HG03432 (cell line): ENCODE data around the gene TMEM59L.
A peak's percentile ranks its signal among the peaks of the same experiment; 100 is the strongest.
"Not testable (repeated sequence)": the region's sequence is repeated elsewhere in the genome, so short reads cannot be mapped to it uniquely, and the experiment has no call there.

Experiments
- ATAC-seq: cut with Tn5 transposase; IDR thresholded peaks from one replicate; pipeline ENCODE4 v1.9.1; 2021; ENCODE audit warnings: mild to moderate bottlenecking, moderate library complexity; ENCODE audit not compliant: unreplicated experiment

Gene TMEM59L

DNA sequence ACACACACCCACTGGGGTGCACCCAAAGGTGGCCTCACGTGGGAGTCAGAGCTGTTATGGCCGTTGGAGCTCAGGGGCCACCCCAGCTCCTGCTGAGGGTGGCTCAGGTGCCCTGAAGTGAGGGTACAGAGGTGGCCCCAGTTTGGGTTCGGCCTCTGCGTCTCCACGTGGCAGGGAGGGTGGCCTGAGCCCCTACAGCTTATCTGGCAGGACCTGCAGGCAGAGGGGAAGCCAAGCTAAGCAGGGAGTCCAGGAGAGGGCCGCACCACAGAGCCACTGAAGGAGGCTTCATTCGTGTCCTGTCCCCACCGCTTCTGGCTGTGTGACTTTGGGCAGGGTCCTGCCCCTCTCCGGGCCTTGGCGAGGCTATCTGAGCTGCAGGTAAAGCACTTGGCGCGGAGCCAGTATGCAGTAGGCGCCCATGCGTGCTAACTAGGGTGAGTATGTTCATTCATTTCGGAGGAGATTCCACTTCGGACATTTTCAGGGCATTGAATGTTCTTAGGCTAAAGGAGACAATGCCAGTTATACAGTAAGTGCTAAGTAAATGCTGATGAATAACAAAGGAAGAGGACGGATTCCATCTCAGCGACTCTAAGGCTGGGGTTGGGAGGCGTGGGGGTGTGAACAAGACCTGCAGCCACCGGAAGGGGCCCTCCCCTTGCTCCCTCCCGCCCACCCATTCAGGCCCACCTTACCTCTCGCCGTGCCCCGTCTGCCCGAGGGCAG, 19.1 kb upstream of the TMEM59L start:
- ATAC-seq, result no peak

- ATAC-seq, result peak; percentile 64
Measured at GRCh38 chr19:18594096-18594823, 18.4 kb upstream of the TMEM59L start.

GRCh38 chr19:18594824-18595373, 17.8 kb upstream of the TMEM59L start:
- ATAC-seq, result no peak

DNA sequence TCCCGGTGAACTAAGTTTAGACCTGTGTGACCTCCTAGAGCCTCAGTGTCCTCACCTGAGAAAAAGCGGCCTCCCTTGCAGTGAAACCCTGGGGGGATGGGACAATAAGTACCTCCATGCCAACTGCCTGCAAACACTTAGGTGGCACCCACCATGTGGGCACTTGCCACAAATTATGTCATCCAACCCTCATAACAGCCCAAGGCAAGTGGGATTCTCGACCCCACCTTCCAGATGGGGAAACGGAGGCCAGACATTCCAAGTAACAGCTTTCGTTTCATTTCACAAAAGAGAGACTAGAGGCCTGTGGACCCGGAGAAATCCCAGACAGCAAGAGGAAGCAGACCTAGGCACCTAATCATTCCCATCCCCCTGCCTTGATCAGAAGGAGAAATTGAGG, 17.2 kb upstream of the TMEM59L start:
- no peak for ATAC-seq

DNA sequence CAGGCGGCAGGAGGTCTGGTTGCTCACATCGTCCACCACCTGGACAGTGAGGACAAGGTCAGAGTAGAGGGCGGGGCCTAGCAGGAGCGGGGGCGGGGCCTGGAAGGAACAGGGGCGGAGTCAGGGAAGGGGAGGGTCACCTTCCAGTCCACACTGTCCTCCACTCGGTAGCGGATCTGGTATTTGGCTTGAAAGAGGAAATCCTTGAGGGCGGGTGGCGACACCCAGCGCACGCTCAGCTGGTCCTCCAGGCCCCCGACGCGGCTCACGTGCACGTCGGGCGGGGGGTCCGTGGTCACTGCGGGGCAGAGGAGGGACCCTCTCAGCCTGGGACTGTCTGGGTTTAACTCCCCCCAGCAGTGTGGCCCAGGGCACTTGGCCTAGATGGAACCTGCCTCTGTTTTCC, 15.9 kb upstream of the TMEM59L start:
- ATAC-seq, result no peak

DNA sequence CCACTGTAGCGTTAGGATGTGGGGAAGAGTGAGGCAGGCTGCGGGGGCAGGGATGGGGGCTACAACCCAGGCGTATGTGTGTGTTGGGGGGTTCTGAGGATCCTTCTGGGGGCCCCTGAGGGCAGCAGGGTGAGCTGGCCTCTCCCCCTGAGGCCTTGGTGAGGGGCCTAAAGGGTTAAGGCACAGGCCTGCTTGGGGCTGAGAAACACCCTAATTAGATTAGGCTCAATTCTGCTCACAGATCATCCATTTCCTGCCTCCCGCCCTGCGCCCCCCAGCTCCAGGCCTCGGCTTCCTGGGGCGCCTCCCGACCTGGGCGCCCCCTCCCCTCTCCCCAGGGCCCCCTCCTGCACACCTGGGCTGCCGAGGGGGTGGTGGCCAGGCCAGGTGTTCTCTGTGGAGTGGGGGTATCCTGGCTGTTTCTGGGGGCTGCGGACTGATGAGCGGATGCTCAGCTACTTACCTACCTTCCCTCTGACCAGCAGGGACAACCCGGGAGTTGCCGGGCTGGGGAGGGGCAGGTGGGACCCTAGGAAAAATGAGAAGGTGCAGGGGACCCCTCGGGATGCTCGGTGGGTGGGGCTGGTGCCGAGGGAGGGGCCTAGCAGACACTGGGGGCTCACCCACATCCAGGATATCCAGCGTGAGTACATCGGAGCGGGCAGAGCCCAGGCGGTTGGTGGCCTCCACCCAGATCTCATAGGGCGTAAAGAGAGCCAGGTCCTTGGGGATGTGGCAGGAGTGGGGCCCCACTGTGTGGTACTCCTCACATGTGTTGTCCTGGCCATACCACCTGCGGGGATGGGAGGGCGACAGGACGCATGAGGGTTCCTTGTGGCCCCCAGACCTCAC, 14.6 kb upstream of the TMEM59L start:
- ATAC-seq, result no peak

- no peak for ATAC-seq
Measured at GRCh38 chr19:18599485-18599884, 13.2 kb upstream of the TMEM59L start.

GRCh38 chr19:18600692-18601397, 11.8 kb upstream of the TMEM59L start:
- not testable (repeated sequence) for ATAC-seq

DNA sequence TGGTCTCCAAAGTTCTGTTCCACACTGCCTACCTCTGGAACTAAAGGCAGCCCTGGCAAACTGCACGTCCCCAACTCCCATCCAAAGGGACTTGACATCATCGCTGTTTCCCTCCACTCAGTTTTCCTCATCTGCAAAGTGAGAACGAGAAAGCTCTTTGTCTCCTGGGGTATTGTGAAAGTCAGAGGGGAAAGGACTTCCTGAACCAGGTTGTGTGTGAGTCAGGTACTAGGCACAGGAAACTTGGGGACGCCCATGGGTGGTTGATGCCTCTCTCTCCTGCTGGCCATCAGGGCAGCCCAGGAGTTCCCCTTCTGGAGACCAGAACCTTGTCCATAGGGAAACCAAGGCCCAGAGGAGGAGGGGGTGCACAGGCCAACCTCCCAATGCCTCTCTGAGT, 10.8 kb upstream of the TMEM59L start:
- no peak for ATAC-seq

DNA sequence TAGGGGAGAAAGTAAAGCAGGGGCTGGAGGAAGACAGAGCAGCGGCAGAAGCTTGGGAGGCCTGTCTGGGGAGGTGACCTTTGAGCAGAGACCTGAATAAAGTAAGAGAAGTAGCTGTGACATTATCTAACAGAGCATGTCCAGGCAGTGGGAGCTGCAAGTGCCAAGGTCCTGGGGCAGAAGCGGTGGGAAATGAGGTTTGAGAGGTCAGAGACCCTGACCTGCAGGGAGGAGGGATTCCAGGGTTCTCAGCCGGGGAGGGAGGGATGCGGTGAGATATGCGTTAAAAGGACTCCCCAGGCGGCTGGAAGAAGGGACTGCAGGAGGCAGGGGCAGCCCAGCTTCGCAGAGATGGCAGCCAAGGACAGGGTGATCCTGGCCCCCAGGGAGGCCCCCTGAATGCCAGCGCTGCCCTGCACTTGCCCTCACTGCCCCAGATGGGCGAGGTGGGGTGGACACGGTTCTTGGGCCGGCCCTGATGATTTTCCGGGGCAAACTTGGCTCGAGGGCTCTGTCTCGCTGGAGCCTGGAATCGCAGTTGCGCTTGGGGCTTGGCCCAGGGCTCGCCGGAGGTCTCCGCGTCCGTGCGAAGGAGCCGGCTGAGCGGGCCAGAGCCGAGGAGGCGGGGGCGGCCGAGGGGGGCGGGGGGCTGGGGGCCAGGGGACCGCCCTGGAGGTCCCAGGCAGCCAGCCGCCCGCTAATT, 9.3 kb upstream of the TMEM59L start:
- no peak for ATAC-seq

DNA sequence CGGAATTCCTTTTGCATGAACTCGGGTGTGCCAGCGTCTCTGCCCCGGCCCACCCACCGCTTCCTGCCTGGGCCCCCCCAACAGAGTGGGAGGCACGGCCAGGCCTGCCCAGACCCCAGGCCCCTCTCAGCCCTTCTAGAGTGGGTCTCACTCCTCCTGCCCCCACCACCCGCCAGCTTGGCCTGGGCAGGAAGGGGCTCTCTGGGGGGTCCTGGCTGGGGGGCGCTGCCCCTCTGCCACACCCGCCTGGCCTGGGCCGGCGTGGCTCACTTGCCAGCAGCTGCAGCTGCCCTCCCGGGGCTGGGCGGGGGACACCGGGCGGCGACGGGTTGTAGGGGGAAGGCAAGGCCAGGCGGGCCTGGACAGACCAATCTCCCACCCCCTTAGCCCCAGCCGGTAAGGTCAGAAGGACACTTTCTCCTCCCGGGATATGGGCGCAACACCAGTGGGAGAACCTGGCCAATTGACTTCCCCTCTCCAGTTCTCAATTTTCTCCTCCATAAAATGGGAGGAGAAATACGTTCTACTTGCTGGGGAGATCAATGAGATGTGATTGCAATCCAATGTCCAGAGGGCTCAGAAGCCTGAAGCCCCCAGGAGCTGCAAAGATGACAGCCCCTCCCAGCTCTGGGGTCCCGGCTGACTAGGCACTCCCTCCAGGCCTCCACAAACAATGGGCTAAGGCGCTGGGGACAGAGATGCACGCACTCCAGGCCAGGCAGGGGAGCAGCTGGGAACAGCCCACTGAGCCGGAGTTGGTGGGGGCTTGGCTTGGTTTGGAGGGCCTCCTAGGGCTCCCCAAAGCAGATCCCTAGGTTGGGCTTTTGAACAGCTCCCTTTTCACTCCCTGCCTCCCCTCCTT, 8.5 kb upstream of the TMEM59L start:
- no peak for ATAC-seq

DNA sequence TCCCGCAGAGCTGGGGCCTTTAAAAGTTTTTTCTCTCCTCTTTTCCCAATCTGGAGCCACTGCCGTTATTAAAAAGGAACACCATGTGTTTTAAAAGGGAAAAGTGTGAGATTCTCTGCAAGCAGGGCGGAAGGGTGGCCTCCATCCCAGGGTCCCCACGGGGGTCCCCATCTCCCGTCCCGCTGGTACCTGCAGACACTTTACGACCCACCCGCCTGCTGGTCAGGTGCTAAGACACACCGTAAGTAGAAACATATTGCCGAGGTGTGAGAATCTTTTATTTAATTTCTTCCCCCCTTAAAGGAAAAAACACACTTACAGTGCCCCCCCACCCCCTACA, 7.9 kb upstream of the TMEM59L start:
- no peak for ATAC-seq

DNA sequence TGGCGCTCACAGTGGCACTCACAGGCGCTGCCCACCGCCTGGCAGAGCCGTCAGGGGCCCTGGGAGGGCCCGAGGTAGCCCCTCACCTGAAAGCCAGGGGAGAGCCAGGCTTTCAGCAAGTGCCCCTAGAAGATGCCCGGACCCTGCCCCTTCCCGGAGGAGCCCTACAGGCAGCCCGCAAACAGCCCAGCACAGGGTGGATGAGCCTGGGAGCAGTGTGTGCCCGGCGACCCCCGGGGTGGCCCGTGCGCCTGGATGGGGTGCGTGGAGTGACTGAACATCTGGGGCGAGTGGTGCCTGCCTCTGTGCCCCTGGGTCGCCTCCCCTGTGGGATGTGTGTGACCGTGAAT, 7.5 kb upstream of the TMEM59L start:
- no peak for ATAC-seq

DNA sequence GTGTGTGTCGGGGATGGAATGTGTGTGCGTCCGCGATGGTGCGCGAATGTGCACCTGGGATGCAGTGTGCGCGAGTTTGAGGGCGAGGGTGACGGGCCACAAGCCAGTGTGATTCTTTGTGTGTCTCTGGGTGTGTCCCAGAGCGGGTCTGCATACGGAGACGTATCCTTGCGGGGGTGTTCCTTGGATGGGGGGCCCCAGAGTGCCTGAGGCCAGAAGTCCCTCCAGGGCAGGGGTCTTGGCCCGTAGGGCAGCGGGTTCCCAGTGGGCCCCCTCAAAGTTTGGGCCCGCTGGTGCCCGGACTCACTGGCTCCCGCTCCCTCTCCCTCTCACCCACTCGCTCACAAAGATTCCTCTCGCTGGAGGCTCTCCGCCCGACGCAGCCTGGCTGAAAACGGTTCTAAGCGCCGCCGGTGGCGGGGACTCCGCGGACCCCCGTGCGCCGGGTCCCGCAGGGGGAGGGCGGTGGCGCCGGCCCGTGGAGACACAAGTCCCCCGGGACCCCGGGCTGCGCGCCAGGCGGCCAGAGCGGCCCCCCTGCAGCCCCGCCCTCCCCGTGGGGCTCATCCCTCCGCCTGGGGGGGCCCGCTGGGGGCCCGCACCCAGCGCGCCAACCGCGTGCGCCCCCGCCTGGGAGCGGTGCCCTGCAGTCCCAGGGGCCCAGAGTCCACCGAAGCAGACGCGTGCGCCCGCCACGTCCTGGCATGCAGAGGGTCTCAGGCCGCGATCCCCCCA, 7.0 kb upstream of the TMEM59L start:
- ATAC-seq, result no peak

- ATAC-seq, result no peak
Measured at GRCh38 chr19:18606281-18607225, 6.1 kb upstream of the TMEM59L start, which contains the start of gene CRLF1. CRLF1 (minus strand) TSS chr19:18606799; CDS start chr19:18606656, 143 bp downstream.

GRCh38 chr19:18607226-18608101, 5.2 kb upstream of the TMEM59L start:
- ATAC-seq, result no peak
